Stimulated activated CD4-positive, alpha-beta T cell treated with anti-CD3 and anti-CD28 coated beads, Interleukin-12 subunit alpha, Interleukin-12 subunit beta, amount 100 ng/mL, for 48 hours (primary cell): ENCODE measurements around the gene PCDHGA5.
"Not testable (repeated sequence)": the region's sequence is repeated elsewhere in the genome, so short reads cannot be mapped to it uniquely, and the experiment has no call there.

Experiments used
- DNase-seq, 3 donors: peaks; one replicate each; pipeline ENCODE4 v3.0.0-alpha.2; 2020; ENCODE audit warnings: low read depth in 2 of 3, low spot score in 1 of 3

Gene PCDHGA5

GRCh38 chr5:141349917-141350619 lies 13.9 kb upstream of the PCDHGA5 start, which contains the start of gene PCDHGB1:
Gene PCDHGB1 (plus strand): TSS chr5:141350099. CDS start chr5:141350261, 162 bp downstream.
- no peak for DNase-seq

- no peak for DNase-seq
These were observed 12.4 kb upstream of the PCDHGA5 start for GRCh38 chr5:141351591-141351990.

GRCh38 chr5:141354900-141355469 lies 9.0 kb upstream of the PCDHGA5 start, which contains the start of gene PCDHGA4:
Gene PCDHGA4 (plus strand): TSS chr5:141355021. CDS start chr5:141355108, 87 bp downstream.
- DNase-seq, result no peak

GRCh38 chr5:141355641-141356040 lies 8.3 kb upstream of the PCDHGA5 start:
- no peak for DNase-seq

GRCh38 chr5:141356133-141356532 lies 7.8 kb upstream of the PCDHGA5 start:
- DNase-seq, result no peak

DNA sequence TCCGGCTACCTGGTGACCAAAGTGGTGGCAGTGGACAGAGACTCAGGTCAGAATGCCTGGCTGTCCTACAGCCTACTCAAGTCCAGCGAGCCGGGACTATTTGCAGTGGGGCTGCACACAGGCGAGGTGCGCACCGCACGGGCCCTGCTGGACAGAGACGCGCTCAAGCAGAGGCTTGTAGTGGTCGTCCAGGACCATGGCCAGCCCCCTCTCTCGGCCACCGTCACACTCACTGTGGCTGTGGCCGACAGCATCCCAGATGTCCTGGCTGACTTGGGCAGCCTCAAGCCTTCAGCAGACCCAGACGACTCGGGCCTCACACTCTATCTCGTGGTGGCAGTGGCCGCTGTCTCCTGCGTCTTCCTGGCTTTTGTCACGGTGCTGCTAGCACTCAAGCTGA lies 7.0 kb upstream of the PCDHGA5 start:
- no peak for DNase-seq

GRCh38 chr5:141359790-141360426 lies 4.1 kb upstream of the PCDHGA5 start, which contains the start of gene PCDHGB2:
Gene PCDHGB2 (plus strand): TSS chr5:141359994. CDS start chr5:141360136, 142 bp downstream.
- DNase-seq, result no peak

DNA sequence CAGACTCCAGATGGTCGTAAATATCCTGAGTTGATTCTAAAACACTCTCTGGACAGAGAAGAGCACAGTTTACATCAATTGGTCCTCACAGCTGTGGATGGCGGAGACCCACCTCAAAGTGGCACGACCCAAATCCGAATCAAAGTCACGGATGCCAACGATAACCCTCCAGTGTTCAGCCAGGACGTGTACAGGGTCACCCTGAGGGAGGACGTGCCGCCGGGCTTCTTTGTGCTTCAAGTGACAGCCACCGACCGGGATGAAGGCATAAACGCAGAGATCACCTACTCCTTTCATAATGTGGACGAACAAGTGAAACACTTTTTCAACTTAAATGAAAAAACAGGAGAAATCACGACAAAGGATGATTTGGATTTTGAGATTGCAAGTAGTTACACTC lies 3.3 kb upstream of the PCDHGA5 start:
- DNase-seq, result no peak

- DNase-seq, result no peak
These were observed 1.2 kb upstream of the PCDHGA5 start for GRCh38 chr5:141362719-141363118.

GRCh38 chr5:141366016-141366896 lies 2.3 kb downstream of the PCDHGA5 start:
- no peak for DNase-seq

GRCh38 chr5:141369994-141370848 lies 6.3 kb downstream of the PCDHGA5 start, which contains the start of gene PCDHGB3:
Gene PCDHGB3 (plus strand): TSS chr5:141370242. CDS start chr5:141370395, 153 bp downstream.
- peak in 1 of 3 donors; percentile 12 for DNase-seq

GRCh38 chr5:141371572-141372475 lies 7.9 kb downstream of the PCDHGA5 start:
- no peak for DNase-seq

DNA sequence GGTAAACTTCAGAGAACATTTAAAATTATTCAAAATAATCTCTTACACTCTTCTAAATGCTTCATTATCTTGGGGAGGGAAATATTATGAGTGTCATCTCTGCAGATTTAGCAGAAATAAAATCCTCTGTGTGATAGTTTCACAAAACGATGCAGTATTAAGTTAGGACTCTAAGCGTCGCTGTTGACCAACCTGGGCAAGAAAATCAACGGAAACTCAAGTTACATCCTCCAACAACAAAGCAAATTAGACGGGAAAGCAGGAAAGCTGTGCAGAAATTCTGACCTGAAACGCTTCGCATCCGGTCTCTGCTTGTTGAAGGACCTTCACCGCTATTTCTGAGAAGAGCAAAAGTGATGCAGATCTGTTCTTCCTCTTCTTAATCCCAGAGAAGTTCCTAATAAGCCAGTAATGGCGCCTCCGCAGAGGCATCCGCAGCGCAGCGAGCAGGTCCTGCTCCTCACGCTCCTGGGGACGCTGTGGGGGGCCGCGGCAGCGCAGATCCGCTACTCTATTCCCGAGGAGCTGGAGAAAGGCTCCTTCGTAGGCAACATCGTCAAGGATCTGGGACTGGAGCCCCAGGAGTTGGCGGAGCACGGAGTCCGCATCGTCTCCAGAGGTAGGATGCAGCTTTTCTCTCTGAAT lies 9.8 kb downstream of the PCDHGA5 start, which contains the start of gene PCDHGA6:
Gene PCDHGA6, plus strand, starts transcription at position 219 of the 645 bp plus-strand sequence. Its CDS starts 193 bp downstream, at position 412.
- DNase-seq, result no peak

DNA sequence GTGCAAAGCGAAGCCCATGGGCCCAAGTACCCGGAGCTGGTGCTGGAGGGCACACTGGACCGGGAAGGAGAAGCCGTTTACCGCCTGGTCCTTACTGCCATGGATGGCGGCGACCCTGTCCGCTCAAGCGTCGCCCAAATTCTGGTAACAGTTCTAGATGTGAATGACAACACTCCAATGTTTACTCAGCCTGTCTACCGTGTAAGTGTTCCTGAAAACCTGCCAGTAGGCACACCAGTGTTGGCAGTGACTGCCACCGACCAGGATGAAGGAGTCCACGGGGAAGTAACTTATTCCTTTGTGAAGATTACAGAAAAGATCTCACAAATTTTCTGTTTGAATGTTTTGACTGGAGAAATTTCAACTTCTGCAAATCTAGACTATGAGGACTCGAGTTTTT lies 10.7 kb downstream of the PCDHGA5 start:
- no peak for DNase-seq

GRCh38 chr5:141375444-141376155 lies 11.6 kb downstream of the PCDHGA5 start:
- not testable (repeated sequence) for DNase-seq

DNA sequence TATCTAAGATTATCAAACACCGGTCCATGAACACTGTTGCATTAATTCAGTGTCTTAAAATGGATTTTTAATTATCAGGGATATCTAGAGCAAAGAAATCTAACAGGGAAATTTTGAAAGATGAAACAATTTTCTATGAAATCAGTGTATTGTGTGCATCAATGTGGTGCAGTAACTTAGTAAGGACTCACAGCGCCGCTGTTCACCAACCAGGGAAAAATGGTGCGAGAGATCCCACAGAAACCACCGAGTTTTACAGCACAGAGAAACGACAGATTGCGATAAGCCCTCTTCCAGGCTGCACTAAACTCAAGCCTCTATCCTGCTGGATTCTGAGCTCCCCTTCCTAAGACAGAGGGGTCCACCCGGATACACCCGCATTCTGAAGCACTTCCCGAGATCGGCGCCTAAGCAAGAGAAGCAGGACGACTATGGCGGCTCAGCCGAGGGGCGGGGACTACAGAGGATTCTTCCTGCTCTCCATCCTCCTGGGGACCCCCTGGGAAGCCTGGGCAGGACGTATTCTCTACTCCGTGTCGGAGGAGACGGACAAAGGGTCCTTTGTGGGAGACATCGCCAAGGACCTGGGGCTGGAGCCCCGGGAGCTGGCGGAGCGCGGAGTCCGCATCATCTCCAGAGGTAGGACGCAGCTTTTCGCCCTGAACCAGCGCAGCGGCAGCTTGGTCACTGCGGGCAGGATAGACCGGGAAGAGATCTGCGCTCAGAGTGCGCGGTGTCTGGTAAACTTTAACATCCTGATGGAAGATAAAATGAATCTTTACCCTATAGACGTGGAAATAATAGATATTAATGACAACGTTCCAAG lies 18.7 kb downstream of the PCDHGA5 start, which contains the start of gene PCDHGA7:
Gene PCDHGA7, plus strand, starts transcription at position 274 of the 826 bp plus-strand sequence. Its CDS starts 158 bp downstream, at position 432.
- DNase-seq, result no peak

- no peak for DNase-seq
These were observed 19.4 kb downstream of the PCDHGA5 start for GRCh38 chr5:141383345-141383744.
